NT2/D1 (cell line): ENCODE results near the gene GSX1.
"Not testable (repeated sequence)": the region's sequence is repeated elsewhere in the genome, so short reads cannot be mapped to it uniquely, and the experiment has no call there.

ENCODE experiments used
- DNase-seq: peaks from one replicate; pipeline ENCODE4 v3.0.0-alpha.2; 2011; ENCODE audit warnings: low read depth, low spot score
- H3K27me3 ChIP-seq: 2 replicates; pipeline ENCODE4 v1.6.0; 2011; ENCODE audit warnings: mild to moderate bottlenecking; ENCODE audit not compliant: insufficient read length, insufficient read depth
- H3K36me3 ChIP-seq: 2 replicates; pipeline ENCODE4 v1.6.1; 2011; ENCODE audit warnings: mild to moderate bottlenecking, low read length, mixed read lengths; ENCODE audit not compliant: insufficient read depth, insufficient read length
- H3K4me1 ChIP-seq: 2 replicates; pipeline ENCODE4 v1.5.1; 2011; ENCODE audit not compliant: insufficient read depth, insufficient read length
- H3K4me3 ChIP-seq: 2 replicates; pipeline ENCODE4 v1.5.1; 2011; ENCODE audit warnings: low read depth; ENCODE audit not compliant: insufficient read length
- H3K9ac ChIP-seq: 2 replicates; pipeline ENCODE4 v1.6.0; 2011; ENCODE audit warnings: low read depth; ENCODE audit not compliant: insufficient read length
- H3K9me3 ChIP-seq: 2 replicates; pipeline ENCODE4 v1.5.1; 2011; ENCODE audit warnings: mild to moderate bottlenecking, low read length; ENCODE audit not compliant: insufficient read depth
- SUZ12 ChIP-seq: IDR thresholded peaks from 2 replicates; pipeline ENCODE4 v1.6.1; 2011; ENCODE audit not compliant: insufficient read length, insufficient read depth; ENCODE audit errors: extremely low read depth
- YY1 ChIP-seq: IDR thresholded peaks from 2 replicates; pipeline ENCODE4 v1.6.1; 2011; ENCODE audit not compliant: insufficient read length, insufficient read depth
- ZNF274 ChIP-seq: IDR thresholded peaks from 2 replicates; pipeline ENCODE4 v1.6.1; 2011; ENCODE audit warnings: mild to moderate bottlenecking, low read depth, low read length

Gene GSX1

DNA sequence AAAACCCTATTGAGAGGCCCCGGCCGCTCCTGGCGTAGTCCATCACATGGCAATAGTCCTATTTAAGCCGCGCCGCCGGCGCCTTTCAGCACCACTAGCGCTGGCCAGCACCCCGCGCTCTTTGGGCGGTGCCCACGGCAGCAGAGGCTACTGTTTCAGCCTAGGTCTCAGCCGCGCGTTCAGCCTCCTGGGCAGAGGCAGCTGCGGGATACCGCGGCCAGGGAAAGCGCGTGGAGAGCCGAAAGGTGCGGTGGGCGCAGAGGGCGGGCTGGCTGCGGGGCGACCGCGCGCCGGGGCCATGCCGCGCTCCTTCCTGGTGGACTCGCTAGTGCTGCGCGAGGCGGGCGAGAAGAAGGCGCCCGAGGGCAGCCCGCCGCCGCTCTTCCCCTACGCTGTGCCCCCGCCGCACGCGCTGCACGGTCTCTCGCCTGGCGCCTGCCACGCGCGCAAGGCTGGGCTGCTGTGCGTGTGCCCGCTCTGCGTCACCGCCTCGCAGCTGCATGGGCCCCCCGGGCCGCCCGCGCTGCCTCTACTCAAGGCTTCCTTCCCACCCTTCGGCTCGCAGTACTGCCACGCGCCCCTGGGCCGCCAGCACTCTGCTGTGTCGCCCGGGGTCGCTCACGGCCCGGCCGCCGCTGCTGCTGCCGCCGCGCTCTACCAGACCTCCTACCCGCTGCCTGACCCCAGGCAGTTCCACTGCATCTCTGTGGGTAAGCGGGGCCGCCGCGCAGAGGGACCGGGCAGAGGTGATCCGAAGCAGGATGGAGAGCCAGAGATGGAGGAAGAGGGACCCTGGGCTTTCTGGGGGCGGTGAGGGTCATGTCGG, at the start of gene GSX1:
Gene GSX1, plus strand, starts transcription at position 91 of the 826 bp plus-strand sequence. Its CDS starts 208 bp downstream, at position 299.
- no peak within 1 kb of the TSS for H3K9ac ChIP-seq
- TF ChIP-seq YY1 (no peak), SUZ12 (peak; percentile 97)
- H3K27me3 ChIP-seq: peaks cover 99% of the 10 kb centered on the region
- no peaks in the 10 kb centered on the region for H3K9me3 ChIP-seq
- no peaks in the 10 kb centered on the region for H3K36me3 ChIP-seq
- H3K4me1 ChIP-seq: peaks cover 10% of the 10 kb centered on the region
- H3K4me3 ChIP-seq: no peak within 1 kb of the TSS
- DNase-seq: peak; percentile 60

DNA sequence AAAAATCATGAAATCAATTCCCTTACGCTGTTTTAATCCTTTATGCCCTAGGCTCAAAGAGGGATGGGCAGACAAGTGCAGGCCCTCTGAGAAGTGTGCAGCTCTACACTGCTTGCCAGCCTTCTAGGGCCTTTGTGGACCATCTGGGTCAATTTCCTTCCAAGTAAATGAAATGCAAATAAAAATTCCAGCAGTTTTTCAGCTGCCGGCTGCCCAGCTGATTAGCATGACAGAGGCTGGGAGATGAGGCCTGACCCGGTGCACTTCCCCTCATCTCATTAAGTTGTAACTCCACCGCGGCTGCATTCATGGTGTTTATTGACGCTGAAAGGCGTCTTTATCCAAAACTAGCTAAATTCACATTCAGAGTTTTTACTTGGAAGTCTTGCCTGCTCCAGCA, 47.5 kb upstream of the GSX1 start:
- H3K4me3 ChIP-seq: no peak overlapping the region
- no peaks in the 10 kb centered on the region for H3K36me3 ChIP-seq
- H3K9me3 ChIP-seq: no peaks in the 10 kb centered on the region
- TF ChIP-seq ZNF274 (no peak), SUZ12 (no peak), YY1 (no peak)
- no peak overlapping the region for H3K9ac ChIP-seq
- H3K27me3 ChIP-seq: no peaks in the 10 kb centered on the region
- peaks cover 4% of the 10 kb centered on the region for H3K4me1 ChIP-seq
- DNase-seq: peak; percentile 40

DNA sequence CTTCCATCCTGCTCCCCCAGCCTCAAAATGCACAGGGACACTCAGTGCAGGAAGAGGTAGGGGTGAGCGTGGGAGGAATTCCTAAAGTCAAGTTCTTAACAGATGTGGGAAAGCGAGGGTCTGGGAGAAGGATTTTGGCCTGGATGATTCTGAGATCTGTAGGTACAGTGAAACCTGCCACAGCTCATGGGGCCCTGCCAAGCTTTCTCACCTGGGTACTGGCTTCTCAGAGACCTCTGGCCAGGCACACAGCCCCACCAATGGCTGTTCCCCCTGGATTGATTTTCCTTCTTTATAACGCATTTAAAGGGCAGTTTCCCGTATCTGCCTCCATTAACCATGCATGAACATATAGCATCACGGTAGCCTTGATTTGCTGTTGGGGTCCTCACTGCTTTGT, 47.0 kb upstream of the GSX1 start:
- Histone ChIP-seq H3K27me3 (no peaks in the 10 kb centered on the region), H3K4me3 (no peak overlapping the region), H3K9me3 (no peaks in the 10 kb centered on the region), H3K4me1 (peaks cover 4% of the 10 kb centered on the region), H3K9ac (no peak overlapping the region), H3K36me3 (no peaks in the 10 kb centered on the region)
- no peak for DNase-seq
- TF ChIP-seq ZNF274 (no peak), SUZ12 (no peak)

DNA sequence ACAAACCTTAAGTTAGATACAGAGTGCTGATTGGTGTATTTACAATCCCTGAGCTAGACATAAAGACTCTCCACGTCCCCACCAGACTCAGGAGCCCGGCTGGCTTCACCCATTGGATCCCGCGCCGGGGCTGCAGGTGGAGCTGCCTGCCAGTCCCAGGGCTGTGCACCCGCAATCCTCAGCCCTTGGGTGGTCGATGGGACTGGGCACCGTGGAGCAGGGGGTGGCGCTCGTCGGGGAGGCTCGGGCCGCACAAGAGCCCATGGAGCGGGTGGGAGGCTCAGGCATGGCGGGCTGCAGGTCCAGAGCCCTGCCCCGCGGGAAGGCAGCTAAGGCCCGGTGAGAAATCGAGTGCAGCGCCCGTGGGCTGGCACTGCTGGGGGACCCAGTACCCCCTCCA, 44.1 kb upstream of the GSX1 start:
- not testable (repeated sequence) for H3K4me1 ChIP-seq, H3K36me3 ChIP-seq, H3K4me3 ChIP-seq, H3K9ac ChIP-seq, H3K27me3 ChIP-seq, H3K9me3 ChIP-seq, DNase-seq

DNA sequence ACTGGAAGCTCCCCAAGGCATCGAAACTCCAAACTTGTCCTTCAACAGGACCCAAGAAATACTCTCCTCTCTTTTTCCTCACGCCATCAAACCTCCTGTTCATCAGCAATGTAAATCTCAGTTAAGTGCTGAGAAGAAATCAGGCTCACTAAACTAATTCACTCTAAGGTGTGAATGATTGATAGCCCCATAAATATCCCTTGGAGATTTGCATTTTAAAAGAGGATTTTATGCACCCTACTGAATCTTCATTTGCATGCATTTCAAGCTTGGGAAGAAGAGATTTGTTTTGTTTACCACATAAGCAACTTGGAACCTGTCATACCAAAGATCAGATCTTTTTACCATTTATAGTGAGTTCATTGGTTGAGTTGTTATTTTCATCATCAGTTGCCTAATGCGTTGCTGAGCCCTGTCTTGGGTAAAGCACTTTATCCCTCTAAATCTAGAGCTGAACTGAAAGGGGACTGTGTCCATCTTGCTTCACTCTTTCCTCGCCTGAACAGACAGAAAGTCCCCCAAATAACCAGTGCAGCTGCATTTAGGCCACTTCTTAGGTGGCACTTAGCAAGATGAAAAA, 40.2 kb upstream of the GSX1 start:
- no peak for DNase-seq
- Histone ChIP-seq H3K4me3 (no peak overlapping the region), H3K9ac (no peak overlapping the region), H3K9me3 (peaks cover 15% of the 10 kb centered on the region; the same call in 1 of the 2 replicates), H3K4me1 (no peaks in the 10 kb centered on the region), H3K27me3 (no peaks in the 10 kb centered on the region), H3K36me3 (no peaks in the 10 kb centered on the region)
- TF ChIP-seq SUZ12 (no peak), YY1 (no peak), ZNF274 (no peak)

DNA sequence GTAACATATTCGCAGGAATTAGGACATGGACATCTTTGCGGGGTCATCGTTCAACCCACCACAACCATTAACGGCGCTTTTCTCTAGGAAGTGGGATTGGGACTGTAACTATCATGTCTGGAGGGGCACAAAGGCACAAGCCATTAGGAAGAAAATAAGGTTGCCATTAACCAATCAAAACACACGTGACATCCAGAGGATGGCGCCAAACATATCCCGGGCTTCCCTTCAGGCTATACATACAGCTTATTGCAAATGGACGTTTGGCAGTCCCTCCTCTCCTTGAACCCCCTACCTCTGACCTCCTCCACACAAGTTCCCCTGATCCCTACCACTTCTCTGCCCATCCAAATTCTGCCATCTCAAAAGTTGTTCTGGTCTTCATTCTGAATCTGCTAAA, 26.6 kb upstream of the GSX1 start:
- no peak for TF ChIP-seq SUZ12
- TF ChIP-seq YY1: no peak
- no peak for TF ChIP-seq ZNF274
- Histone ChIP-seq H3K4me3 (no peak overlapping the region), H3K9ac (no peak overlapping the region), H3K9me3 (no peaks in the 10 kb centered on the region), H3K4me1 (no peaks in the 10 kb centered on the region), H3K36me3 (no peaks in the 10 kb centered on the region), H3K27me3 (no peaks in the 10 kb centered on the region)
- no peak for DNase-seq

DNA sequence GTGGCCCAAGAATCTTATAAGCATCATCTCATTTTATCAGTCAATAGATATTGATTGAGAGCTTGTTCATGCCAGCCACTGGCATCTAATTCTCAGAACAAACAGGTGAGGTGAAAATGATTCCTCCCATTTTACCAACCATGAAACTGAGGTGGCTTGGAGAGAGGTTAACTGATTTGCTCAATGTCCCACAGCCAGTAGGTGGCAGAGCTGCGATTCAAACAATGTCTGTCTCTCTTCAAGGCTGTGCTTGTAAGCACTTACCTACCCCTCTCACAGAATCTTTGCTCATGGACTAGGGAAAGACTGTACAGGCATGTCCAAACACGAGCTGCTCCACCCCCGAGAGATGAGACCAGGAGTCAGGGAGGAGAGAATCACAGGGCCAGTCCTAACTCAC, 21.5 kb upstream of the GSX1 start:
- Histone ChIP-seq H3K36me3 (no peaks in the 10 kb centered on the region), H3K27me3 (peaks cover 5% of the 10 kb centered on the region), H3K4me3 (no peak overlapping the region), H3K4me1 (no peaks in the 10 kb centered on the region), H3K9ac (no peak overlapping the region), H3K9me3 (no peaks in the 10 kb centered on the region)
- TF ChIP-seq SUZ12 (no peak), YY1 (no peak), ZNF274 (no peak)
- DNase-seq: no peak
